ENCODE results near the gene ZBTB43. TPM values are rescaled to one million over a fixed set of nuclear protein-coding genes. Genes with fewer than 3 reads are reported as not detected.

ZBTB43 gene
- total RNA-seq, 2 donors from 2014 or later: 17.4 to 24.2 TPM

DNA sequence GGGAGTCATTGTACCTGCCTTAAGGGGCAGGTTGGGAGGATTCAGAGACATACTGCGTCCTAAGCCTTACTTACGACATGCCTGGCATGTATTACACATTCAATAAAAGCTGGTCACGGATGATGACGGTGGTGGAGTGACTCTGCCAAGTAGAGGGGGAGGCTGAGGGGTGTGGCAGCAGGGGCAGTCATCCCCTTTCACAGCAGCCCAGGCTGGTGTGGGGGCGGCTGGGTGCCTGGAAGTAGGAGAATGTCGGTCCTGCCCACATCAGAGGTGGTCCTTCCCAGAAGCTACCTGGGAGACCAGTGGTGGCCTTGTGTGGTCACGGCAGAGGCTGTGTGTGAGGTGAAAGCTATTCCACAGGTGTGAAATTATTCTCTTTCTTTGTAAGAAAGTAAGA lies 64.5 kb downstream of the ZBTB43 start:
- H3K27ac Mint-ChIP-seq: peak overlapping the region; percentile 39
- DNase-seq: no peak
- H3K9me3 Mint-ChIP-seq: no peaks in the 10 kb centered on the region
- Histone ChIP-seq H3K4me3 (ENCODE audit: low read length) (no peak overlapping the region), H3K4me1 (ENCODE audit: control insufficient read depth, insufficient read depth, low read length) (no peaks in the 10 kb centered on the region), H3K27ac (ENCODE audit: low read depth, low read length) (no peak overlapping the region), H3K9me3 (ENCODE audit: control insufficient read depth, low read length) (no peaks in the 10 kb centered on the region), H3K27me3 (ENCODE audit: control insufficient read depth, insufficient read depth, low read length, poor library complexity, severe bottlenecking) (no peaks in the 10 kb centered on the region), H3K36me3 (ENCODE audit: control insufficient read depth, insufficient read depth, low read length) (peaks cover 36% of the 10 kb centered on the region), H3K9ac (ENCODE audit: extremely low read depth, low read length, poor library complexity, severe bottlenecking) (no peak overlapping the region)
- no peak for TF ChIP-seq CTCF (conservative IDR thresholded peaks at IDR 0.05)
- 94 to 98% methylated on average over 6 to 7 of the region's 7 CpGs for WGBS, 2 experiments (ENCODE audit: insufficient coverage in 1 of 2, insufficient read length in 1 of 2)
- H3K4me1 Mint-ChIP-seq: peaks cover 20% of the 10 kb centered on the region
- H3K4me3 Mint-ChIP-seq: no peak overlapping the region
- peaks cover 31% of the 10 kb centered on the region for H3K36me3 Mint-ChIP-seq (ENCODE audit: low read depth)
- H3K27me3 Mint-ChIP-seq (ENCODE audit: insufficient read depth): no peaks in the 10 kb centered on the region

- H3K4me3 Mint-ChIP-seq: no peak overlapping the region
- Histone ChIP-seq H3K36me3 (ENCODE audit: control insufficient read depth, insufficient read depth, low read length) (peaks cover 12% of the 10 kb centered on the region), H3K27me3 (ENCODE audit: control insufficient read depth, insufficient read depth, low read length, poor library complexity, severe bottlenecking) (no peaks in the 10 kb centered on the region), H3K4me1 (ENCODE audit: control insufficient read depth, insufficient read depth, low read length) (no peaks in the 10 kb centered on the region), H3K9ac (ENCODE audit: extremely low read depth, low read length, poor library complexity, severe bottlenecking) (no peak overlapping the region), H3K9me3 (ENCODE audit: control insufficient read depth, low read length) (no peaks in the 10 kb centered on the region), H3K27ac (ENCODE audit: low read depth, low read length) (no peak overlapping the region), H3K4me3 (ENCODE audit: low read length) (no peak overlapping the region)
- TF ChIP-seq CTCF (conservative IDR thresholded peaks at IDR 0.05): no peak
- peak overlapping the region; percentile 59 for H3K27ac Mint-ChIP-seq
- WGBS, 2 experiments (ENCODE audit: insufficient coverage in 1 of 2, insufficient read length in 1 of 2): 90 to 100% methylated on average over 2 to 4 of the region's 4 CpGs
- peaks cover 20% of the 10 kb centered on the region for H3K4me1 Mint-ChIP-seq
- H3K36me3 Mint-ChIP-seq (ENCODE audit: low read depth): peaks cover 16% of the 10 kb centered on the region
- no peak for DNase-seq
- peaks cover 3% of the 10 kb centered on the region for H3K9me3 Mint-ChIP-seq
- H3K27me3 Mint-ChIP-seq (ENCODE audit: insufficient read depth): no peaks in the 10 kb centered on the region
Observed at GRCh38 chr9:126872516-126872915, 67.7 kb downstream of the ZBTB43 start.

GRCh38 chr9:126874546-126875314 lies 69.9 kb downstream of the ZBTB43 start:
- H3K27ac ChIP-seq (ENCODE audit: low read depth, low read length): no peak overlapping the region
- H3K4me3 ChIP-seq (ENCODE audit: low read length): no peak overlapping the region
- Mint-ChIP-seq H3K27ac (no peak overlapping the region), H3K4me1 (peaks cover 9% of the 10 kb centered on the region), H3K36me3 (ENCODE audit: low read depth) (peaks cover 22% of the 10 kb centered on the region), H3K27me3 (ENCODE audit: insufficient read depth) (no peaks in the 10 kb centered on the region), H3K9me3 (peaks cover 3% of the 10 kb centered on the region), H3K4me3 (no peak overlapping the region)
- 92 to 93% methylated on average over 7 to 8 of the region's 9 CpGs for WGBS, 2 experiments (ENCODE audit: insufficient coverage in 1 of 2, insufficient read length in 1 of 2)
- no peaks in the 10 kb centered on the region for H3K27me3 ChIP-seq (ENCODE audit: control insufficient read depth, insufficient read depth, low read length, poor library complexity, severe bottlenecking)
- no peak overlapping the region for H3K9ac ChIP-seq (ENCODE audit: extremely low read depth, low read length, poor library complexity, severe bottlenecking)
- no peak for TF ChIP-seq CTCF (conservative IDR thresholded peaks at IDR 0.05)
- DNase-seq: no peak
- peaks cover 9% of the 10 kb centered on the region for H3K36me3 ChIP-seq (ENCODE audit: control insufficient read depth, insufficient read depth, low read length)
- H3K9me3 ChIP-seq (ENCODE audit: control insufficient read depth, low read length): no peaks in the 10 kb centered on the region
- no peaks in the 10 kb centered on the region for H3K4me1 ChIP-seq (ENCODE audit: control insufficient read depth, insufficient read depth, low read length)

Data from endodermal cell (in vitro differentiated cells).